Lung (tissue), 12 donors: ENCODE measurements around the gene MARK3. TPM values are rescaled to one million over a fixed set of nuclear protein-coding genes. Genes with fewer than 3 reads are reported as not detected.

Experiments used
- ATAC-seq: fragments of 200-7000 bp; cut with Tn5 transposase; one replicate; pipeline ENCODE4 v1.9.1; 2020; ENCODE audit warnings: moderate number of reproducible peaks; ENCODE audit not compliant: insufficient read depth, low FRiP score
- DNase-seq, 3 donors: peaks; one replicate each; pipeline ENCODE4 v3.0.0-alpha.2; 2013 to 2017
- H3K27ac ChIP-seq, 2 donors: one replicate each; pipeline ENCODE4 v1.5.1; 2013; ENCODE audit warnings: mild to moderate bottlenecking in 2 of 2, moderate library complexity in 2 of 2, control low read depth in 1 of 2, inconsistent platforms in 1 of 2, low read depth in 1 of 2, low read length in 1 of 2
- H3K27me3 ChIP-seq, 3 donors: one replicate each; pipeline ENCODE4 v1.5.1; 2013; ENCODE audit warnings: low read length in 2 of 3; ENCODE audit not compliant: control insufficient read depth in 3 of 3, insufficient read depth in 3 of 3
- H3K36me3 ChIP-seq, 4 donors: one replicate each; pipeline ENCODE4 v1.5.1; 2013; ENCODE audit warnings: low read length in 4 of 4, mild to moderate bottlenecking in 1 of 4, moderate library complexity in 1 of 4; ENCODE audit not compliant: control insufficient read depth in 4 of 4, insufficient read depth in 4 of 4
- H3K4me1 ChIP-seq, 5 donors: one replicate each; pipeline ENCODE4 v1.5.1; 2013; ENCODE audit warnings: low read length in 5 of 5, mild to moderate bottlenecking in 2 of 5, moderate library complexity in 1 of 5; ENCODE audit not compliant: control insufficient read depth in 5 of 5, insufficient read depth in 5 of 5
- H3K4me3 ChIP-seq: one replicate; pipeline ENCODE4 v1.5.1; 2013; ENCODE audit warnings: mild to moderate bottlenecking, control low read depth, moderate library complexity
- H3K9ac ChIP-seq, 2 donors: one replicate each; pipeline ENCODE4 v1.5.1; 2013; ENCODE audit warnings: low read length in 2 of 2, control low read depth in 1 of 2; ENCODE audit not compliant: insufficient read depth in 1 of 2
- H3K9me3 ChIP-seq, 4 donors: one replicate each; pipeline ENCODE4 v1.5.1; 2013; ENCODE audit warnings: low read length in 3 of 4, mild to moderate bottlenecking in 1 of 4, moderate library complexity in 1 of 4; ENCODE audit not compliant: control insufficient read depth in 4 of 4, insufficient read depth in 3 of 4
- WGBS, 2 donors: extraction: QIAGEN DNeasy Blood & Tissue Kit; methylation state at CpG; one replicate each; pipeline ENCODE4 v1.1.7; 2013; 5-methylcytosine and 5-hydroxymethylcytosine counted together
- polyA plus RNA-seq, 2 donors: library from polyadenylated mRNA; stranded (reverse); fragments of 200-250 nt; gene quantifications; one replicate each; pipeline ENCODE4 v1.2.1, GENCODE V29; 2013
- total RNA-seq, 2 donors: library from RNA; depleted of rRNA in 1 of 2; stranded (reverse); fragments of >200 nt in 1 of 2; gene quantifications; one replicate each; pipeline ENCODE4 v1.2.1, GENCODE V29; 2014 to 2021
- TF ChIP-seq, protein P1 (sequence below): IDR thresholded peaks from 2 replicates; pipeline ENCODE4 v1.5.1; 2012; ENCODE audit warnings: mild to moderate bottlenecking; ENCODE audit errors: control extremely low read depth, extremely low read depth
- donor health status: control.
- donor health status: control.
- donor health status: Bipolar disorder and iron deficiency.
- donor health status: healthy.
- donor health status: DM: yes; HTN: yes; CAD: no.

Gene MARK3
- total and polyA plus RNA-seq, 4 donors, result 56.2 to 177 (median 101) TPM

GRCh38 chr14:103436533-103436932, 51.3 kb downstream of the MARK3 start:
- no peak overlapping the region for H3K4me3 ChIP-seq
- TF ChIP-seq, protein P1, sequence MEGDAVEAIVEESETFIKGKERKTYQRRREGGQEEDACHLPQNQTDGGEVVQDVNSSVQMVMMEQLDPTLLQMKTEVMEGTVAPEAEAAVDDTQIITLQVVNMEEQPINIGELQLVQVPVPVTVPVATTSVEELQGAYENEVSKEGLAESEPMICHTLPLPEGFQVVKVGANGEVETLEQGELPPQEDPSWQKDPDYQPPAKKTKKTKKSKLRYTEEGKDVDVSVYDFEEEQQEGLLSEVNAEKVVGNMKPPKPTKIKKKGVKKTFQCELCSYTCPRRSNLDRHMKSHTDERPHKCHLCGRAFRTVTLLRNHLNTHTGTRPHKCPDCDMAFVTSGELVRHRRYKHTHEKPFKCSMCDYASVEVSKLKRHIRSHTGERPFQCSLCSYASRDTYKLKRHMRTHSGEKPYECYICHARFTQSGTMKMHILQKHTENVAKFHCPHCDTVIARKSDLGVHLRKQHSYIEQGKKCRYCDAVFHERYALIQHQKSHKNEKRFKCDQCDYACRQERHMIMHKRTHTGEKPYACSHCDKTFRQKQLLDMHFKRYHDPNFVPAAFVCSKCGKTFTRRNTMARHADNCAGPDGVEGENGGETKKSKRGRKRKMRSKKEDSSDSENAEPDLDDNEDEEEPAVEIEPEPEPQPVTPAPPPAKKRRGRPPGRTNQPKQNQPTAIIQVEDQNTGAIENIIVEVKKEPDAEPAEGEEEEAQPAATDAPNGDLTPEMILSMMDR, result no peak
- DNase-seq (no peak), ATAC-seq (no peak)
- H3K4me1 ChIP-seq, result peaks cover 0 to 15% (median 0%) of the 10 kb centered on the region in 5 donors
- no peaks in the 10 kb centered on the region for H3K9me3 ChIP-seq
- peaks cover 4 to 14% (median 5%) of the 10 kb centered on the region in 4 donors for H3K36me3 ChIP-seq
- H3K9ac ChIP-seq, result no peak overlapping the region
- WGBS, 2 donors, result 84 to 91% methylated on average over 5 of the region's 5 CpGs
- H3K27ac ChIP-seq, result no peak overlapping the region
- H3K27me3 ChIP-seq, result no peaks in the 10 kb centered on the region

DNA sequence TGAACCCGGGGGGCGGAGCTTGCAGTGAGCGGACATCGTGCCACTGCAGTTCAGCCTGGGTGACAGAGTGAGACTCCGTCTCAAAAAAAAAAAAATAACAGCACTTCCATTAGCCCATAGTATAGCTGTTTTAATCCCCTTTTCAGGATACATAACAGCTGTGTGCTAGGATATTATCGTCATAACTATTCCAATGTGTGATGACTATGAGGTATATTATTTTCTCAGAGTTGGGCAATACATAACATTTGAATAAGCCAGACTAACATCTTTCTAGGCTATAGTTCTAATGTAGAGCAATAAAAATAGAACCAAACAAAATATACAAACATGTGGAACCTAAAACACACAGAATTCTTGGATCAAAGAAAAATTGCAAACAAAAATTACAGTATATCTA, 57.1 kb downstream of the MARK3 start:
- ATAC-seq, result no peak
- Histone ChIP-seq H3K36me3 (peaks cover 0 to 11% (median 3%) of the 10 kb centered on the region in 4 donors), H3K4me1 (peaks cover 0 to 19% (median 0%) of the 10 kb centered on the region in 5 donors), H3K9ac (no peak overlapping the region), H3K9me3 (no peaks in the 10 kb centered on the region), H3K27me3 (no peaks in the 10 kb centered on the region), H3K4me3 (no peak overlapping the region), H3K27ac (no peak overlapping the region)
- TF ChIP-seq, protein P1, result no peak
- peak in 2 of 3 donors; percentile 22 to 52 for DNase-seq
- WGBS, 2 donors, result 96 to 97% methylated on average over 6 of the region's 6 CpGs

DNA sequence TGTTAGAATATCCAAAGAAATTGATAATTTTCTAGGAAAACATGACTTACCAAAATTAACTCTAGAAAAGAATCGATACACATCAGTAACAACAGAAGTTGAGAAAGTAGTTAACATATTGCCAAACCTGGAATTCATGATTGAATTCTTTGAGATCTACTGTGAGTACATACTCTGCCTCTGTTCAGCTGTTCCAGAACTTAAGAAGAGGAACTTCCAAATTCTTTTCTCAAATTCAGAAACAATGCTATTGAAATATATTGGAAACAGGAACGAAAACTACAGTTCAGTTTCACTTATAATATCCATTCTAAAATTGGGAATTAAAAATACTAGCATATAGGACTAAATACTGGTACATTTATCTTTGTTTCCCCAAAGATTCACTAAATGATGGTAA, 57.9 kb downstream of the MARK3 start:
- Histone ChIP-seq H3K4me1 (peaks cover 0 to 22% (median 0%) of the 10 kb centered on the region in 5 donors), H3K9me3 (no peaks in the 10 kb centered on the region), H3K4me3 (no peak overlapping the region), H3K36me3 (peaks cover 0 to 11% (median 3%) of the 10 kb centered on the region in 4 donors), H3K9ac (no peak overlapping the region), H3K27ac (no peak overlapping the region), H3K27me3 (no peaks in the 10 kb centered on the region)
- 76 to 81% methylated on average over 2 of the region's 2 CpGs for WGBS, 2 donors
- TF ChIP-seq, protein P1, result no peak
- ATAC-seq (no peak), DNase-seq (no peak)
